ENCODE measurements around the gene WDFY4.

Gene WDFY4

DNA sequence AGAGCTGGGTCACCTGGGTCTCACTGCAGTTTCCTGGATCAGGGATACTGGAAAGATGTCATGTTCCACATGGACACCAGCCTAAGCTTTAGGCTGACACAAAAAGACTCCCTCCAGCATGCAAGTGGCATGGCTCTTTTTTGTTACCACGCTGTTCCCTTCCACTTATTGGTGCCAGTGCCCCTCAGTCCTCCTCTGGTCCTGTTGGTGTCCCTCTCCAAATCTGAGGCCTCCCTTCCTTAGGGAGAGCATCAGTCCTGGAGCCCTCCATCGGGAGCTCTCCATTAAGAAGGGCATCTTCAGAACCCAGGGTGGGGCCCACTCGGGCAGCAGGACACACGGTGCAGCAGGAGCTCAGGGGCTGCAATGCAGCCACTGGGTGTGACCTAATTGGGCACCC is 331.0 kb downstream of the WDFY4 start:
- TF ChIP-seq, protein P1, sequence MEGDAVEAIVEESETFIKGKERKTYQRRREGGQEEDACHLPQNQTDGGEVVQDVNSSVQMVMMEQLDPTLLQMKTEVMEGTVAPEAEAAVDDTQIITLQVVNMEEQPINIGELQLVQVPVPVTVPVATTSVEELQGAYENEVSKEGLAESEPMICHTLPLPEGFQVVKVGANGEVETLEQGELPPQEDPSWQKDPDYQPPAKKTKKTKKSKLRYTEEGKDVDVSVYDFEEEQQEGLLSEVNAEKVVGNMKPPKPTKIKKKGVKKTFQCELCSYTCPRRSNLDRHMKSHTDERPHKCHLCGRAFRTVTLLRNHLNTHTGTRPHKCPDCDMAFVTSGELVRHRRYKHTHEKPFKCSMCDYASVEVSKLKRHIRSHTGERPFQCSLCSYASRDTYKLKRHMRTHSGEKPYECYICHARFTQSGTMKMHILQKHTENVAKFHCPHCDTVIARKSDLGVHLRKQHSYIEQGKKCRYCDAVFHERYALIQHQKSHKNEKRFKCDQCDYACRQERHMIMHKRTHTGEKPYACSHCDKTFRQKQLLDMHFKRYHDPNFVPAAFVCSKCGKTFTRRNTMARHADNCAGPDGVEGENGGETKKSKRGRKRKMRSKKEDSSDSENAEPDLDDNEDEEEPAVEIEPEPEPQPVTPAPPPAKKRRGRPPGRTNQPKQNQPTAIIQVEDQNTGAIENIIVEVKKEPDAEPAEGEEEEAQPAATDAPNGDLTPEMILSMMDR (IDR thresholded peaks at IDR 0.05; ENCODE audit: control insufficient read depth, extremely low read depth, insufficient read depth): no peak
- no peak for DNase-seq (ENCODE audit: low read depth)

DNA sequence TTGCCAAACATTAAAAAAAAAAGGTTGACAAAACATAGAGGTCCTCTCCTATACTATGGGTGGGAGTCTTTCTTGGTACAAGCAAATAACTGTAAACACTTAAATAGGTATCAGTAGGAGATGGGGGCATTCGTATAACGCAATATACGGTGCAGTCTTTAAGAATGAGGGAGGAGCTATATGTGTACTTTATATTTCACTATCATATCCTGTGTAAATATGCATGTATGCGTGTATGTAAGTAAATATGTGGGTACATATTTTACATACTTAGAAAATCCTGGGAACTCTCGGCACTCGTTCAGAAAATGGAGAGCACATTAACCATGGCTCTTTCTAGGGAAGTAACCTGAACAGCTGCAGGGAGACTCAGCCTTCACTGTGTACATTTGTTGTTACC is 337.0 kb downstream of the WDFY4 start:
- no peak overlapping the region for H3K4me3 ChIP-seq (ENCODE audit: low read depth, low read length)
- TF ChIP-seq, protein P1 (IDR thresholded peaks at IDR 0.05; ENCODE audit: control insufficient read depth, extremely low read depth, insufficient read depth): no peak
- DNase-seq (ENCODE audit: low read depth): peak; percentile 22

More for the DNA sequence above, 331.0 kb downstream of the WDFY4 start:
- no peak overlapping the region for H3K4me3 ChIP-seq (ENCODE audit: low read depth, low read length)

DNA sequence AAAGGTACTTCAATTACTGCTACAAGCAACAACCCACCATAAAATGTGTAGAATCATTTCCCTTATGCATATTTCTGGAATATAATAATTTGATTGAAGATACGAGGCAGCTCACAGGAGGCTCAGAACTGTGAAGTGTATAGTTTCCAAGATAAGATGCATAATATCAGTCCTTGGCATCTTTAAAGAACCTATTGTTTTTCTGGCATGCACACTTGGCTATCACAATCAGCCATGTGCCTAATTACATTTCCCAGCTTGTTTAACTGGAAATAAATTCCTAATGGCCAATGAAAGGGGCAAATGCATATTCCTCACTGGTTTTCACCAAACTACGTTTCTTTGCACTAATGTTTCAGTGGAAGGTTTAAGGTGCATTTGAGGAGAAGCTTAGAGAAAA is 338.4 kb downstream of the WDFY4 start:
- peak; percentile 50 for DNase-seq (ENCODE audit: low read depth)
- H3K4me3 ChIP-seq (ENCODE audit: low read depth, low read length): no peak overlapping the region
- TF ChIP-seq, protein P1 (IDR thresholded peaks at IDR 0.05; ENCODE audit: control insufficient read depth, extremely low read depth, insufficient read depth): no peak

DNA sequence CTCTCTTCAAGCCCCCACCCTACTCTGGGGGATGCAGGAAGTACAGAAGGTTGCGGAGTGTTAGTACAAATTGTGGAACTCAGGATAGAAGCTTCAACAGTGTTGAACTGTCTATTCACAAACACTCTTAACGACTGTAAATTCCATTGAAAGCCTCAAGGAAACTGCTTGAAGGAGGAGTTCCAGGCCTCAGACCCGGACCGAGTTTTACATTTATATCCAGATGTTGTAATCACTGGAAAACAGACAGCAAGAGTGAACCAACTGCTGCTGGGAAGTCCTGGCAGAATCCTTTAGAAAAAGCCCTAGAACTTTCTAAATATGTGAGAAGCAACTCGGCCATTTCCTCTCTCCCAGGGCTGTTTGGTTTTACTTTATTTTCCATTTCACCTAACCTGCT is 339.1 kb downstream of the WDFY4 start:
- TF ChIP-seq, protein P1 (IDR thresholded peaks at IDR 0.05; ENCODE audit: control insufficient read depth, extremely low read depth, insufficient read depth): no peak
- DNase-seq (ENCODE audit: low read depth): no peak
- no peak overlapping the region for H3K4me3 ChIP-seq (ENCODE audit: low read depth, low read length)

DNA sequence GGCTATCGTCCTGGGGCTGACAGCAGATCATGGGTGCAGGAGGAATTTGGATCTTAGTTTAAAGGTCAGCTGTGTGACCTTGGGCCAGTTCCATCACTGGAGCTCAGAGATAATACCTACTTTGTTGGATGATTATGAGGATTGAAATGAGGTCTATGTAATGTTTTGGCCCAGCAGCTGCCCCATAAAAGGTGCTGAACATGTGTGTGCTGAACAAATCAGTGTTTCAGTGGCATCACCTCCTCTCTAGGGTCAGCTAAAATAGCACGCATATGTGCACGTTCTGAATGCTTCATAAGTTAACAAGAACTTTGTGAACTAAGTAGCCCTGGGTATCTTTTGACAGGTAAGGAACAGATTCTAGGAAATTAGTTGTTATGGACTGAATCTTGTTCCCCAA is 339.8 kb downstream of the WDFY4 start:
- TF ChIP-seq, protein P1 (IDR thresholded peaks at IDR 0.05; ENCODE audit: control insufficient read depth, extremely low read depth, insufficient read depth): no peak
- H3K4me3 ChIP-seq (ENCODE audit: low read depth, low read length): no peak overlapping the region
- DNase-seq (ENCODE audit: low read depth): no peak

DNA sequence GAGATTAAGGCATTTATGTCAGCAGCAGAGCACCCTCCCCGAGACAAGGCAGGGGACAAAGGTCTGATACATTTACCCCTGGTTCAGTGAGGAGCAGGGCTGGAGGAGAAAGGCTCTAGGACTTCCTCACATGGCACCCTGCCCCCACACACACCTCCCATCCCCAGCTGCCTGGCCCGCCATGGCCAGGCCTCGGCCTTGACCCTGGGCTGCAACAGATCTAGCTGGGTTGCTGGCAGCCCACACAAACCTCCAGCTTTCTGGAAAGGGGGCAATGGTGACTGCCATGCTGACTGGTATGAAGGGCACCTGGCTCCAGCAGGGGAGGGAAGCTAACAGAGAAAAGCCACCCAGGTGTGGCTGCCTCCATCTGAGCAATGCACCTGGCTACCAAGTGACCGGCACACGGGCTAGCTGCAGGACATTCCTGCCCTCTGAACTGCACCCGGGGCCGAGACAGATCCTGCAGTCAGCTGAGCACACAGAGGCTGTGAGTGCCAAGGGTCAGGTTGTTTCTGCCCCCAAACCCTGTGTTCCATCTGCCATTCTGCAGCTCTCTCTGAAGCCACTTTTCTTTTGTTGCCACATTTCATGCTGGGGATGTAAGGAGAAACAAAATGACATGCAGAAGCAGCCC is 340.8 kb downstream of the WDFY4 start:
- H3K4me3 ChIP-seq (ENCODE audit: low read depth, low read length): no peak overlapping the region
- TF ChIP-seq, protein P1 (IDR thresholded peaks at IDR 0.05; ENCODE audit: control insufficient read depth, extremely low read depth, insufficient read depth): no peak
- DNase-seq (ENCODE audit: low read depth): no peak

DNA sequence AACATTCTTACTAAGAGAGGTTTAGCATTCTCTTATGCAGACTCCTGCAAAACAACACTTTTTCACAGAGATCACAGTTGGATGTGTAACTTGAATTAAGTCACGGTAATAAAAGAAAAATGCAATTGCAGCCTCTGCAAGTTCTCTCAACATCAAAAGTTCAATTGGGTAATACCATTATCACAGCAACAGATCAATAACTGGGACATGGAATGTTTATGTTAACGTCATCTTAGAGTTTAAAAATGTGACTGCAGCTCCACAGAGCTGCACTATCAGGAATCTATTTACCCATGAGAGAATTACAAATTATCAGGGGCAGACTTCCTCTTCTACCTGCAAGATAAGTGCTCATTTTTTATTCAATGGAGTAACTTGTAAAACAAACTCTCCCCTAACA is 344.0 kb downstream of the WDFY4 start:
- TF ChIP-seq, protein P1 (IDR thresholded peaks at IDR 0.05; ENCODE audit: control insufficient read depth, extremely low read depth, insufficient read depth): no peak
- H3K4me3 ChIP-seq (ENCODE audit: low read depth, low read length): no peak overlapping the region
- no peak for DNase-seq (ENCODE audit: low read depth)

Measured in LNCaP clone FGC (cell line).